ENCODE data around the gene TBCCD1. TPM values are rescaled to one million over a fixed set of nuclear protein-coding genes. Genes with fewer than 3 reads are reported as not detected.

The TBCCD1 gene
- total RNA-seq, 1 donor from 2014 or later = 16.4 TPM

- TF ChIP-seq CTCF (IDR thresholded peaks at IDR 0.05) = no peak
- Mint-ChIP-seq H3K4me1 (ENCODE audit: unreplicated experiment) (no peaks in the 10 kb centered on the region), H3K9me3 (ENCODE audit: unreplicated experiment) (no peaks in the 10 kb centered on the region), H3K27me3 (ENCODE audit: unreplicated experiment) (peaks cover 51% of the 10 kb centered on the region), H3K4me3 (ENCODE audit: unreplicated experiment) (no peak overlapping the region), H3K36me3 (ENCODE audit: unreplicated experiment) (no peaks in the 10 kb centered on the region), H3K27ac (ENCODE audit: unreplicated experiment) (no peak overlapping the region)
- no peak for DNase-seq (ENCODE audit: extremely low spot score, unreplicated experiment)
Measured at GRCh38 chr3:186517218-186517617, 49.9 kb downstream of the TBCCD1 start.

- H3K27ac Mint-ChIP-seq (ENCODE audit: unreplicated experiment) = no peak overlapping the region
- no peaks in the 10 kb centered on the region for H3K9me3 Mint-ChIP-seq (ENCODE audit: unreplicated experiment)
- no peak for TF ChIP-seq CTCF (IDR thresholded peaks at IDR 0.05)
- no peaks in the 10 kb centered on the region for H3K36me3 Mint-ChIP-seq (ENCODE audit: unreplicated experiment)
- no peaks in the 10 kb centered on the region for H3K4me1 Mint-ChIP-seq (ENCODE audit: unreplicated experiment)
- H3K4me3 Mint-ChIP-seq (ENCODE audit: unreplicated experiment) = no peak overlapping the region
- peaks cover 54% of the 10 kb centered on the region for H3K27me3 Mint-ChIP-seq (ENCODE audit: unreplicated experiment)
- no peak for DNase-seq (ENCODE audit: extremely low spot score, unreplicated experiment)
Measured at GRCh38 chr3:186516646-186517045, 50.5 kb downstream of the TBCCD1 start.

- Mint-ChIP-seq H3K27me3 (ENCODE audit: unreplicated experiment) (peaks cover 62% of the 10 kb centered on the region), H3K9me3 (ENCODE audit: unreplicated experiment) (no peaks in the 10 kb centered on the region), H3K27ac (ENCODE audit: unreplicated experiment) (no peak overlapping the region), H3K36me3 (ENCODE audit: unreplicated experiment) (no peaks in the 10 kb centered on the region), H3K4me3 (ENCODE audit: unreplicated experiment) (no peak overlapping the region), H3K4me1 (ENCODE audit: unreplicated experiment) (no peaks in the 10 kb centered on the region)
- TF ChIP-seq CTCF (IDR thresholded peaks at IDR 0.05) = no peak
- no peak for DNase-seq (ENCODE audit: extremely low spot score, unreplicated experiment)
Measured at GRCh38 chr3:186515125-186515524, 52.0 kb downstream of the TBCCD1 start.

- Mint-ChIP-seq H3K4me3 (ENCODE audit: unreplicated experiment) (no peak overlapping the region), H3K27ac (ENCODE audit: unreplicated experiment) (no peak overlapping the region), H3K4me1 (ENCODE audit: unreplicated experiment) (no peaks in the 10 kb centered on the region), H3K36me3 (ENCODE audit: unreplicated experiment) (no peaks in the 10 kb centered on the region), H3K27me3 (ENCODE audit: unreplicated experiment) (peaks cover 61% of the 10 kb centered on the region), H3K9me3 (ENCODE audit: unreplicated experiment) (no peaks in the 10 kb centered on the region)
- peak; percentile 22 for TF ChIP-seq CTCF (IDR thresholded peaks at IDR 0.05)
- DNase-seq (ENCODE audit: extremely low spot score, unreplicated experiment) = no peak
Measured at GRCh38 chr3:186514296-186515002, 52.7 kb downstream of the TBCCD1 start.

GRCh38 chr3:186513386-186513785 is 53.8 kb downstream of the TBCCD1 start:
- Mint-ChIP-seq H3K27me3 (ENCODE audit: unreplicated experiment) (peaks cover 59% of the 10 kb centered on the region), H3K36me3 (ENCODE audit: unreplicated experiment) (no peaks in the 10 kb centered on the region), H3K4me1 (ENCODE audit: unreplicated experiment) (no peaks in the 10 kb centered on the region), H3K9me3 (ENCODE audit: unreplicated experiment) (no peaks in the 10 kb centered on the region), H3K4me3 (ENCODE audit: unreplicated experiment) (no peak overlapping the region), H3K27ac (ENCODE audit: unreplicated experiment) (no peak overlapping the region)
- TF ChIP-seq CTCF (IDR thresholded peaks at IDR 0.05) = no peak
- no peak for DNase-seq (ENCODE audit: extremely low spot score, unreplicated experiment)
